WERI-Rb-1 (cell line): Measurements from ENCODE around the gene STPG4.

Experiments
- DNase-seq: peaks from one replicate; pipeline ENCODE4 v3.0.0-alpha.2; 2020
- H3K27ac ChIP-seq: fragments of 250-450 bp; sonication (Bioruptor Pico); 2 replicates; pipeline ENCODE4 v1.5.1; 2020; ENCODE audit warnings: mild to moderate bottlenecking, moderate library complexity
- H3K27me3 ChIP-seq: fragments of 250-450 bp; sonication (Bioruptor Pico); 2 replicates; pipeline ENCODE4 v1.5.1; 2021; ENCODE audit warnings: mild to moderate bottlenecking, low read depth, moderate library complexity; ENCODE audit not compliant: insufficient read depth, severe bottlenecking
- H3K36me3 ChIP-seq: fragments of 250-450 bp; sonication (Bioruptor Pico); 2 replicates; pipeline ENCODE4 v1.5.1; 2020; ENCODE audit warnings: mild to moderate bottlenecking, moderate library complexity
- H3K4me3 ChIP-seq: 2 replicates; pipeline ENCODE4 v1.5.1; 2011; ENCODE audit warnings: low read depth, mild to moderate bottlenecking, control low read depth, low read length
- H3K9me3 ChIP-seq: fragments of 250-450 bp; sonication (Bioruptor Pico); 2 replicates; pipeline ENCODE4 v1.5.1; 2021; ENCODE audit warnings: mild to moderate bottlenecking, moderate library complexity; ENCODE audit not compliant: severe bottlenecking
- CTCF ChIP-seq: IDR thresholded peaks from 2 replicates; pipeline ENCODE4 v1.5.1; 2011; ENCODE audit warnings: low read depth, mild to moderate bottlenecking, control low read depth, inconsistent platforms, low read length

The STPG4 gene

GRCh38 chr2:47160660-47161059 lies 5.6 kb upstream of the STPG4 start:
- Histone ChIP-seq H3K36me3 (peaks cover 79% of the 10 kb centered on the region), H3K9me3 (no peaks in the 10 kb centered on the region), H3K4me3 (no peak overlapping the region), H3K27ac (no peak overlapping the region), H3K27me3 (no peaks in the 10 kb centered on the region)
- DNase-seq: no peak
- TF ChIP-seq CTCF: no peak

GRCh38 chr2:47160211-47160610 lies 5.1 kb upstream of the STPG4 start:
- H3K4me3 ChIP-seq: no peak overlapping the region
- peaks cover 74% of the 10 kb centered on the region for H3K36me3 ChIP-seq
- DNase-seq: no peak
- no peak overlapping the region for H3K27ac ChIP-seq
- H3K27me3 ChIP-seq: no peaks in the 10 kb centered on the region
- no peaks in the 10 kb centered on the region for H3K9me3 ChIP-seq
- TF ChIP-seq CTCF: no peak

GRCh38 chr2:47159627-47160026 lies 4.5 kb upstream of the STPG4 start:
- Histone ChIP-seq H3K9me3 (no peaks in the 10 kb centered on the region), H3K36me3 (peaks cover 68% of the 10 kb centered on the region), H3K27ac (no peak overlapping the region), H3K27me3 (no peaks in the 10 kb centered on the region), H3K4me3 (no peak overlapping the region)
- TF ChIP-seq CTCF: no peak
- no peak for DNase-seq

GRCh38 chr2:47158576-47158975 lies 3.5 kb upstream of the STPG4 start:
- H3K27me3 ChIP-seq: no peaks in the 10 kb centered on the region
- DNase-seq: no peak
- H3K4me3 ChIP-seq: no peak overlapping the region
- no peaks in the 10 kb centered on the region for H3K9me3 ChIP-seq
- H3K36me3 ChIP-seq: peaks cover 62% of the 10 kb centered on the region
- TF ChIP-seq CTCF: no peak
- no peak overlapping the region for H3K27ac ChIP-seq

- Histone ChIP-seq H3K9me3 (no peaks in the 10 kb centered on the region), H3K36me3 (peaks cover 4% of the 10 kb centered on the region), H3K27ac (no peak overlapping the region), H3K4me3 (no peak overlapping the region), H3K27me3 (no peaks in the 10 kb centered on the region)
- DNase-seq: no peak
- TF ChIP-seq CTCF: no peak
Observed at GRCh38 chr2:47152803-47153202, 2.3 kb downstream of the STPG4 start.

GRCh38 chr2:47150175-47150574 lies 4.9 kb downstream of the STPG4 start:
- no peak for DNase-seq
- Histone ChIP-seq H3K36me3 (no peaks in the 10 kb centered on the region), H3K9me3 (no peaks in the 10 kb centered on the region), H3K27ac (no peak overlapping the region), H3K27me3 (no peaks in the 10 kb centered on the region), H3K4me3 (no peak overlapping the region)
- no peak for TF ChIP-seq CTCF
